Measurements from ENCODE around the gene TPGS1.

The TPGS1 gene

GRCh38 chr19:485583-486236, 21.6 kb upstream of the TPGS1 start:
- no peak for TF ChIP-seq CTCF (IDR thresholded peaks at IDR 0.05; ENCODE audit: low read depth, low read length)
- H3K4me3 ChIP-seq (ENCODE audit: low read depth, low read length) = no peak overlapping the region

GRCh38 chr19:488505-489417, 18.5 kb upstream of the TPGS1 start:
- TF ChIP-seq CTCF (IDR thresholded peaks at IDR 0.05; ENCODE audit: low read depth, low read length) = no peak
- H3K4me3 ChIP-seq (ENCODE audit: low read depth, low read length) = peak overlapping the region; percentile 84

GRCh38 chr19:489418-490196, 17.7 kb upstream of the TPGS1 start:
- peak overlapping the region; percentile 84 for H3K4me3 ChIP-seq (ENCODE audit: low read depth, low read length)
- no peak for TF ChIP-seq CTCF (IDR thresholded peaks at IDR 0.05; ENCODE audit: low read depth, low read length)

- H3K4me3 ChIP-seq (ENCODE audit: low read depth, low read length) = no peak overlapping the region
- TF ChIP-seq CTCF (IDR thresholded peaks at IDR 0.05; ENCODE audit: low read depth, low read length) = no peak
Observed at GRCh38 chr19:491146-491741, 16.1 kb upstream of the TPGS1 start.

- TF ChIP-seq CTCF (IDR thresholded peaks at IDR 0.05; ENCODE audit: low read depth, low read length) = no peak
- no peak overlapping the region for H3K4me3 ChIP-seq (ENCODE audit: low read depth, low read length)
Observed at GRCh38 chr19:492091-492531, 15.2 kb upstream of the TPGS1 start.

GRCh38 chr19:493391-494170, 13.7 kb upstream of the TPGS1 start:
- no peak overlapping the region for H3K4me3 ChIP-seq (ENCODE audit: low read depth, low read length)
- no peak for TF ChIP-seq CTCF (IDR thresholded peaks at IDR 0.05; ENCODE audit: low read depth, low read length)

Data from WI38 (cell line).